ENCODE data around the gene IL19.

Gene IL19

GRCh38 chr1:206833801-206834200, 63.2 kb downstream of the IL19 start:
- Histone ChIP-seq H3K4me2 (ENCODE audit: low read depth, low read length, poor library complexity, severe bottlenecking) (peak overlapping the region; percentile 71), H3K9ac (ENCODE audit: low read depth, low read length, poor library complexity, severe bottlenecking) (peak overlapping the region; percentile 50), H2AFZ (ENCODE audit: low read length) (peak overlapping the region; percentile 5; the same call in 1 of the 2 replicates), H3K4me1 (ENCODE audit: insufficient read depth, low read length, poor library complexity, severe bottlenecking) (peaks cover 49% of the 10 kb centered on the region), H3K9me2 (replicated peaks; ENCODE audit: low read depth, low read length) (no peaks in the 10 kb centered on the region), H3F3A (ENCODE audit: low read depth) (0 out of 2 replicates have a peak, but pooled peaks cover 3% of the 10 kb centered on the region), H4K20me1 (ENCODE audit: insufficient read depth, low read length, poor library complexity, severe bottlenecking) (no peaks in the 10 kb centered on the region), H3K4me3 (ENCODE audit: low read length, poor library complexity, severe bottlenecking) (no peak overlapping the region), H3K79me2 (ENCODE audit: insufficient read depth, low read length) (no peaks in the 10 kb centered on the region), H3K36me3 (ENCODE audit: insufficient read depth, low read length) (no peaks in the 10 kb centered on the region), H3K9me3 (ENCODE audit: insufficient read depth, low read depth, low read length) (no peaks in the 10 kb centered on the region), H3K27me3 (ENCODE audit: insufficient read depth, low read length, poor library complexity, severe bottlenecking) (no peaks in the 10 kb centered on the region)
- no peak for TF ChIP-seq EZH2phosphoT487 (IDR thresholded peaks at IDR 0.05; ENCODE audit: borderline replicate concordance)
- TF ChIP-seq, protein P1, sequence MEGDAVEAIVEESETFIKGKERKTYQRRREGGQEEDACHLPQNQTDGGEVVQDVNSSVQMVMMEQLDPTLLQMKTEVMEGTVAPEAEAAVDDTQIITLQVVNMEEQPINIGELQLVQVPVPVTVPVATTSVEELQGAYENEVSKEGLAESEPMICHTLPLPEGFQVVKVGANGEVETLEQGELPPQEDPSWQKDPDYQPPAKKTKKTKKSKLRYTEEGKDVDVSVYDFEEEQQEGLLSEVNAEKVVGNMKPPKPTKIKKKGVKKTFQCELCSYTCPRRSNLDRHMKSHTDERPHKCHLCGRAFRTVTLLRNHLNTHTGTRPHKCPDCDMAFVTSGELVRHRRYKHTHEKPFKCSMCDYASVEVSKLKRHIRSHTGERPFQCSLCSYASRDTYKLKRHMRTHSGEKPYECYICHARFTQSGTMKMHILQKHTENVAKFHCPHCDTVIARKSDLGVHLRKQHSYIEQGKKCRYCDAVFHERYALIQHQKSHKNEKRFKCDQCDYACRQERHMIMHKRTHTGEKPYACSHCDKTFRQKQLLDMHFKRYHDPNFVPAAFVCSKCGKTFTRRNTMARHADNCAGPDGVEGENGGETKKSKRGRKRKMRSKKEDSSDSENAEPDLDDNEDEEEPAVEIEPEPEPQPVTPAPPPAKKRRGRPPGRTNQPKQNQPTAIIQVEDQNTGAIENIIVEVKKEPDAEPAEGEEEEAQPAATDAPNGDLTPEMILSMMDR (conservative IDR thresholded peaks at IDR 0.05; ENCODE audit: low read length) = no peak

DNA sequence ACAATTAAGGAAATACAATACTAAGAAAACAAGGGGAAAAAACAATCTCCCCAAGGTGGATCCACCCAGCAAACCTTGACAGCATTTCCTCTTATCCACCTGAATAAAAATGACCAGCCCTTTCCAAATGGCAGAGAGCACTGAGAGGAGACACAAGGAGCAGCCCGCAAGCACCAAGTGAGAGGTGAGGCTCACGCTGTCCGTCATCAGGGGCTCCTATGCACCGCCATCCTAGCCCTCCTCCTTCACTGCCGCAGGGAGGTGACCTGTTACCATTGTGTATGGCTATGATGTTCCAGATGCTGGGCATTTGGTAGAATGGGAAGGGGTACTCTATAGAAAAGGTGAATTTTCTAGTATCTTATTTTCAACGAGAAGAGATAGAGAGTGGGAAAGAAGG, 63.6 kb downstream of the IL19 start:
- peak overlapping the region; percentile 50 for H3K9ac ChIP-seq (ENCODE audit: low read depth, low read length, poor library complexity, severe bottlenecking)
- H3K4me1 ChIP-seq (ENCODE audit: insufficient read depth, low read length, poor library complexity, severe bottlenecking) = peaks cover 45% of the 10 kb centered on the region
- H3K27me3 ChIP-seq (ENCODE audit: insufficient read depth, low read length, poor library complexity, severe bottlenecking) = no peaks in the 10 kb centered on the region
- H3K9me3 ChIP-seq (ENCODE audit: insufficient read depth, low read depth, low read length) = no peaks in the 10 kb centered on the region
- no peak overlapping the region for H2AFZ ChIP-seq (ENCODE audit: low read length)
- no peaks in the 10 kb centered on the region for H3K79me2 ChIP-seq (ENCODE audit: insufficient read depth, low read length)
- 0 out of 2 replicates have a peak, but pooled peaks cover 3% of the 10 kb centered on the region for H3F3A ChIP-seq (ENCODE audit: low read depth)
- H3K36me3 ChIP-seq (ENCODE audit: insufficient read depth, low read length) = no peaks in the 10 kb centered on the region
- TF ChIP-seq, protein P1 (conservative IDR thresholded peaks at IDR 0.05; ENCODE audit: low read length) = no peak
- no peak for TF ChIP-seq EZH2phosphoT487 (IDR thresholded peaks at IDR 0.05; ENCODE audit: borderline replicate concordance)
- H4K20me1 ChIP-seq (ENCODE audit: insufficient read depth, low read length, poor library complexity, severe bottlenecking) = no peaks in the 10 kb centered on the region
- no peaks in the 10 kb centered on the region for H3K9me2 ChIP-seq (replicated peaks; ENCODE audit: low read depth, low read length)
- H3K4me2 ChIP-seq (ENCODE audit: low read depth, low read length, poor library complexity, severe bottlenecking) = no peak overlapping the region
- no peak overlapping the region for H3K4me3 ChIP-seq (ENCODE audit: low read length, poor library complexity, severe bottlenecking)

DNA sequence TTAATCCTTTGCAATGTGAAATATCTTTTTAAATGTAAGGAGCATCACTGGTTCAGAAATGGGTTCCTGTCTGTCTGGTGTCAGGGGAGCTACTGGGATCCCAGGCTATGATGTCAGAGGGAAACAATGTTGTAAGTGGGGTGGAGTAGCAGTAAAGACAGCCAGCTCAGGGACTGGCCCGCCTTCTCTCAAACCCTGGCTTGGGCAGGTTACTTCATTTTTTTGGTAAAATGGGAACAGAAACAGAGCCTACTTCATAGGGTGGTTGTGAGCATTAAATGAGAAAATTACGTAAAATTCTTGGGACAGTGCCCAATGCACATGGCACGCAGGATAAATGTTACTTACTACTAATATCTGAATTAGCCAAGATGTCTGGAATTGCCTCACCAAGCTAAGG, 64.1 kb downstream of the IL19 start:
- peaks cover 40% of the 10 kb centered on the region for H3K4me1 ChIP-seq (ENCODE audit: insufficient read depth, low read length, poor library complexity, severe bottlenecking)
- H3F3A ChIP-seq (ENCODE audit: low read depth) = 0 out of 2 replicates have a peak, but pooled peaks cover 3% of the 10 kb centered on the region
- no peaks in the 10 kb centered on the region for H4K20me1 ChIP-seq (ENCODE audit: insufficient read depth, low read length, poor library complexity, severe bottlenecking)
- TF ChIP-seq, protein P1 (conservative IDR thresholded peaks at IDR 0.05; ENCODE audit: low read length) = no peak
- no peak for TF ChIP-seq EZH2phosphoT487 (IDR thresholded peaks at IDR 0.05; ENCODE audit: borderline replicate concordance)
- no peak overlapping the region for H3K9ac ChIP-seq (ENCODE audit: low read depth, low read length, poor library complexity, severe bottlenecking)
- H3K4me2 ChIP-seq (ENCODE audit: low read depth, low read length, poor library complexity, severe bottlenecking) = no peak overlapping the region
- H2AFZ ChIP-seq (ENCODE audit: low read length) = no peak overlapping the region
- no peaks in the 10 kb centered on the region for H3K36me3 ChIP-seq (ENCODE audit: insufficient read depth, low read length)
- no peaks in the 10 kb centered on the region for H3K9me3 ChIP-seq (ENCODE audit: insufficient read depth, low read depth, low read length)
- no peaks in the 10 kb centered on the region for H3K9me2 ChIP-seq (replicated peaks; ENCODE audit: low read depth, low read length)
- H3K27me3 ChIP-seq (ENCODE audit: insufficient read depth, low read length, poor library complexity, severe bottlenecking) = no peaks in the 10 kb centered on the region
- no peak overlapping the region for H3K4me3 ChIP-seq (ENCODE audit: low read length, poor library complexity, severe bottlenecking)
- no peaks in the 10 kb centered on the region for H3K79me2 ChIP-seq (ENCODE audit: insufficient read depth, low read length)

All from Loucy (cell line).